Daoy (cell line): ENCODE results near the gene HHATL. TPM values are rescaled to one million over a fixed set of nuclear protein-coding genes. Genes with fewer than 3 reads are reported as not detected.

Experiments
- DNase-seq: peaks from one replicate; pipeline ENCODE4 v3.0.0-alpha.2; 2015; ENCODE audit warnings: low read depth
- total RNA-seq: library from RNA; depleted of rRNA; stranded (reverse); fragments of >200 nt; shearing (Covaris generic); gene quantifications from 2 replicates; pipeline ENCODE4 v1.2.3, GENCODE V29; 2014; rRNA removed

HHATL gene
- total RNA-seq, 1 experiment from 2014 or later, result not detected

- DNase-seq, result peak; percentile 84
These were observed 49.8 kb downstream of the HHATL start for GRCh38 chr3:42652611-42653302.

GRCh38 chr3:42652251-42652610 lies 50.4 kb downstream of the HHATL start:
- DNase-seq, result no peak

GRCh38 chr3:42651248-42652091 lies 51.1 kb downstream of the HHATL start:
- DNase-seq, result peak; percentile 65

DNA sequence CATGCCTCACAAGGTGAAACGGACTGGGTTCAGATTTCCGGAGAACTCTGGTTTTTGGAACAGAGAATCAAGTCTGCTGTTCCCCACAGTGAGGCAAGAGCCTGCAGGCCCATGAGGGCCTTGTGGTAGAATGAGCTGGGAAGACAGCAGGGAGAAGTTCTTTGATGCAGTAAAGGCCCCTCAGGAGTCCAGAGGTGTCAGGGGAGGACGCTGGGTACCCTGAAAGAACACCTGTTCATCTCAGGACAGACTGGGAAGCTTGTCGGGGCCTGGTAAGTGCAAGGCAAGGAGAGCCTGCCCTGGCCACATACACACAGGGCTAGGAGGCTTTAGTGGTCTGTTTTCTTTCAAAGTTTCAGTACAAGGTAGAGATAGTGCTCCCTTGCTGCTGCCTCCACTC lies 52.8 kb downstream of the HHATL start:
- DNase-seq, result no peak

DNA sequence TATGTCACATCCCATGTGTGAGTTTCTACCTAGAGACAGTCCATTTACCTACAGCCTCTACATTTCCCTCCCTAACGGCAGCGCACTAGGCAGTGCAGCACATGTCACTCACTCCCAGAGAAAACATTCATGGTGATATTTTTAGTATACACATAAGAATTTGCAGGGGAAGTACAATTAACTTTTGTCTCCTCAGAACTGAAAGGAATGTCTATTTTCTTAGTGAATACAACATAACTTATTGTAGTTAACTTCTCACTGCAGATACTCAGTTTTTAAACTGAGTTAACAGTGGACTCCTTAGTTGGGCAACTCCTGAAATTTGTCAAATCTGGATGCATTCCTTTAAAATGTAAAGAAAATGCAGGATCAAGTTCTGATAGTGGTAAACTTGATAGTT lies 53.6 kb downstream of the HHATL start:
- no peak for DNase-seq

- no peak for DNase-seq
These were observed 54.7 kb downstream of the HHATL start for GRCh38 chr3:42647821-42648459.

Other genes starting within 250 kb of the HHATL start
- gene VIPR1, start 200.2 kb downstream of the HHATL start, total RNA-seq, result 19.3 and 31.7 TPM in 2 replicates
- gene SEC22C, start 120.8 kb downstream of the HHATL start, total RNA-seq, result 47.7 and 60.1 TPM in 2 replicates
- gene SS18L2, start 111.9 kb downstream of the HHATL start, total RNA-seq, result 27.4 and 38.1 TPM in 2 replicates
- gene NKTR, start 102.1 kb downstream of the HHATL start, total RNA-seq, result 10.7 and 15.5 TPM in 2 replicates
- gene ZBTB47, start 49.1 kb downstream of the HHATL start, total RNA-seq, result 2.5 and 5.7 TPM in 2 replicates
- gene KLHL40, start 17.3 kb downstream of the HHATL start, total RNA-seq, result not detected in 2 replicates
- gene CCDC13, start 70.5 kb upstream of the HHATL start, total RNA-seq, result 0.74 and 1.5 TPM in 2 replicates
- gene HIGD1A, start 101.7 kb upstream of the HHATL start, total RNA-seq, result 183 and 256 TPM in 2 replicates
- 0.23 TPM in 1 of 2 replicates, not detected in the other for gene ACKR2, start 106.6 kb upstream of the HHATL start, total RNA-seq
- gene CYP8B1, start 173.1 kb upstream of the HHATL start, total RNA-seq, result not detected in 2 replicates
- gene ZNF662, start 203.3 kb upstream of the HHATL start, total RNA-seq, result 0.30 and 0.80 TPM in 2 replicates